ENCODE results near the gene NLRP12.
"Not testable (repeated sequence)": the region's sequence is repeated elsewhere in the genome, so short reads cannot be mapped to it uniquely, and the experiment has no call there.

DNA sequence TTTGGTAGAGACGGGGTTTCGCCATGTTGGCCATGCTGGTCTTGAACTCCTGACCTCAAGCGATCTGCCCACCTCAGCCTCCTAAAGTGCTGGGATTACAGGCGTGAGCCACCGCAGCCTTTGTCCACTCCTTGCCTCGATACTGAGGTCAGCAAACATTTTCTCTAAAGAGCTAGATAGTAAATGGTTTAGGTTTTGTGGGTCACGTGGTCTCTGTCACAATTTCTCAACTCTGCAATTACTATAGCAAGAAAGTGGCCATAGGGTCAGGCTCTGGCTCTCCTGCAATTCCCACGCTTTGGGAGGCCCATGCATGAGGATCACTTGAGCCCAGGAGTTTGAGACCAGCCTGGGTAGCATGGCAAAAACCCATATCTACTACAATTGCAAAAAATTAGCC is 42.8 kb downstream of the NLRP12 start:
- TF ChIP-seq JUND (IDR thresholded peaks at IDR 0.05; ENCODE audit: low read depth, low read length); EP300 (IDR thresholded peaks at IDR 0.05; ENCODE audit: borderline replicate concordance in 1 of 2, control insufficient read depth in 1 of 2, low read depth in 2 of 2, low read length in 2 of 2); SMC3 (IDR thresholded peaks at IDR 0.05; ENCODE audit: borderline replicate concordance, low read length): not testable (repeated sequence)

Measured in GM12878 (cell line).